ENCODE measurements around the gene COL6A3.

COL6A3 gene, protein sequence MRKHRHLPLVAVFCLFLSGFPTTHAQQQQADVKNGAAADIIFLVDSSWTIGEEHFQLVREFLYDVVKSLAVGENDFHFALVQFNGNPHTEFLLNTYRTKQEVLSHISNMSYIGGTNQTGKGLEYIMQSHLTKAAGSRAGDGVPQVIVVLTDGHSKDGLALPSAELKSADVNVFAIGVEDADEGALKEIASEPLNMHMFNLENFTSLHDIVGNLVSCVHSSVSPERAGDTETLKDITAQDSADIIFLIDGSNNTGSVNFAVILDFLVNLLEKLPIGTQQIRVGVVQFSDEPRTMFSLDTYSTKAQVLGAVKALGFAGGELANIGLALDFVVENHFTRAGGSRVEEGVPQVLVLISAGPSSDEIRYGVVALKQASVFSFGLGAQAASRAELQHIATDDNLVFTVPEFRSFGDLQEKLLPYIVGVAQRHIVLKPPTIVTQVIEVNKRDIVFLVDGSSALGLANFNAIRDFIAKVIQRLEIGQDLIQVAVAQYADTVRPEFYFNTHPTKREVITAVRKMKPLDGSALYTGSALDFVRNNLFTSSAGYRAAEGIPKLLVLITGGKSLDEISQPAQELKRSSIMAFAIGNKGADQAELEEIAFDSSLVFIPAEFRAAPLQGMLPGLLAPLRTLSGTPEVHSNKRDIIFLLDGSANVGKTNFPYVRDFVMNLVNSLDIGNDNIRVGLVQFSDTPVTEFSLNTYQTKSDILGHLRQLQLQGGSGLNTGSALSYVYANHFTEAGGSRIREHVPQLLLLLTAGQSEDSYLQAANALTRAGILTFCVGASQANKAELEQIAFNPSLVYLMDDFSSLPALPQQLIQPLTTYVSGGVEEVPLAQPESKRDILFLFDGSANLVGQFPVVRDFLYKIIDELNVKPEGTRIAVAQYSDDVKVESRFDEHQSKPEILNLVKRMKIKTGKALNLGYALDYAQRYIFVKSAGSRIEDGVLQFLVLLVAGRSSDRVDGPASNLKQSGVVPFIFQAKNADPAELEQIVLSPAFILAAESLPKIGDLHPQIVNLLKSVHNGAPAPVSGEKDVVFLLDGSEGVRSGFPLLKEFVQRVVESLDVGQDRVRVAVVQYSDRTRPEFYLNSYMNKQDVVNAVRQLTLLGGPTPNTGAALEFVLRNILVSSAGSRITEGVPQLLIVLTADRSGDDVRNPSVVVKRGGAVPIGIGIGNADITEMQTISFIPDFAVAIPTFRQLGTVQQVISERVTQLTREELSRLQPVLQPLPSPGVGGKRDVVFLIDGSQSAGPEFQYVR (N-terminal part only)

DNA sequence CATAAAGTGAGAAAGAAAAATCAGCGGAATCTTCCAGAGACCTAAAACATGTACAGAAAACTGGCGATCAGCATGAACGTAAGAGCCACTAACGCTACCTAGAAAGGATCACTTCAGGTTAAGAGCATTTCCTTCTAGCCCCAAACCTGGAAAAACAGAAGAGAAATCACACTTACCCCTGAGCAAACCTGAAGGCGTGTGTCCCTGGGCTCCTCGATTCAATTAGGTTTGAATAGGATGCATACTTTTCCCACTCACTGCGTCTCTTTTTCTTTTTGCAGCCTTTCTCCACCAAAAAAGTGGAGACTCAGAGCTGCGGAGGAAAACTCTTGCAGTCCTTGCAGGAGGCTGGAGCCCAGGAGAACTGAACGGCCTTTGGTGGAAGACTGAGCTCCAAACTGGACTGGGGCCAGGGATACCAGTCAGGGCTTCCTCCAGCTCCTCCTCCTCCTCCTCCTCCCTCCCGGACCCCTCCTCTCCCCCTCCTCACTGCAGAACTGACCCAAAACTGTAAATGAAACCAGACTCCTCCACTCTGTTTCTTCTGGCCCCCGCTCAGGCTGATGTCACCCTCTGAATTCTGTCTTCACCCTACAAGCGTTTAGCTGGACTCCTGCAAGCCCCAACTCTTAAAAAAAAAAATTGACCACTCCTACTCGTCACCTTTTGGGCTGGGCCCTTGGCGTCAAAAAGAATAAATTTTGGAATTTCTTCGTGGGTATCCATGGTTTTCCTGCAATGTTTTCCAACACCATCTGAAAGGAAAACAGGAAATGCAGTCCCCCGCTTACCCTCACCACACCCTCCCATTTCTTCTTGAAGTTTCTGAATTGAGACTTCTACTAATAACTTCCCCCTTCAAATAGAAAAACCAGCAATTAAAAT is at the start of gene COL6A3:
COL6A3 (minus strand) TSS at position 388 of the 885 bp plus-strand sequence. CDS start 17,347 bp downstream, outside the sequence.
- DNase-seq (ENCODE audit: low read depth) = no peak

DNA sequence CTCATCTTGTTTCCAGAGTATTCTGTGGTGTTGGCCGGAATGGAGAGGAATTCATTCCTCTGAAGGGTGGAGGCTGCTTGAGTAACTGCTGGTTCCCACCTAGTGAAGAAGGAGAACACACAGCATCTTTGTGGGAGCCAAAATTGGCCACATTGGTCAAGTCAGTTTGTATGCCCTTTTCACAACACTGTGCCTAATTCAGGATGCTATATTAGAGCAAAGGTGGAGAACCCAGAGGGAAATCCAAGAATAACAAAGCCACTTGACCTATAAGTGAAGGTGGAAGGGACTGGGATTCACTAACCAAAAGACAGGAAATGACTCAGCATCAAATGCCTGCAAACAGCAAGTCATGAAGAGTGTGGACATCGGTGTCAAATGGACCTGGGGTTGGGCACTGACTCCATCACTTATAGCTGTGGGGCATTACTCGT is 45.8 kb upstream of the COL6A3 start:
- peak; percentile 79 for DNase-seq (ENCODE audit: low read depth)

DNA sequence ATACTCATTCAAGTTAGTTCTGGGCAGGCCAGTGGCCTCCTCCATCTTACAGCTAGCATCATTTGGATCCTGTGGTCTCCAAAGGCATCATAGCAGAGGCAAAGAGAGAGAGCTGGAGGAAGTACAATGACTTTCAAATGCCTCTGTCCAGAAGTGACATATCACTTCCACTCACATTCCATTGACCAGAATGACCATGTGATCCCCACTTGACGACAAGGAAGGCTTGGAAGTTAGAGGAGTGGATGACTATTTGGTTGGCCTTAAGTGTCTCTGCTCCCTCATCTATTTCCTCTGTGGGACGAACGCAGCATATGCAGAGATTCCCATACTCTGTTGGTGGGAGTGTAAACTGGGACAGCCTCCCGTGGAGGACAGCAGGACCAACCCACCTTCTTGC is 45.3 kb upstream of the COL6A3 start:
- no peak for DNase-seq (ENCODE audit: low read depth)

DNA sequence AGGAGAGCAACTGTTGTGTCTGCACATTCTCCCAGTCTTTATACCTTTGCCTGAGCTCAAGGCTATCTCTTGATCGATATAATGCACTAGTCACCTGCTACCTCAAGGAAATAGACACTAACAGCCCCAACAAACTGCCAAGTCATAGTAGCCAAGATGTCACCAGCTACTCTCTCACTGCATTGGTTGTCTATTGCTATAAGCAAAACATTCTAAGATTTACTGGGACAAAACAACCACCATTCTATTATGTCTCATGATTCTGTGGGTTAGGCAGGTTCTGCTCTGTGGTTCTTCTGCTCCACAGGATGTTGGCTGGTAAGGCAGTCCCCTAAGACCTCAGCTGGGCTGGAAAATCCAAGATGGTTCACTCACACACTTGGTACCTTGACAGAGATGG is 44.6 kb upstream of the COL6A3 start:
- no peak for DNase-seq (ENCODE audit: low read depth)

DNA sequence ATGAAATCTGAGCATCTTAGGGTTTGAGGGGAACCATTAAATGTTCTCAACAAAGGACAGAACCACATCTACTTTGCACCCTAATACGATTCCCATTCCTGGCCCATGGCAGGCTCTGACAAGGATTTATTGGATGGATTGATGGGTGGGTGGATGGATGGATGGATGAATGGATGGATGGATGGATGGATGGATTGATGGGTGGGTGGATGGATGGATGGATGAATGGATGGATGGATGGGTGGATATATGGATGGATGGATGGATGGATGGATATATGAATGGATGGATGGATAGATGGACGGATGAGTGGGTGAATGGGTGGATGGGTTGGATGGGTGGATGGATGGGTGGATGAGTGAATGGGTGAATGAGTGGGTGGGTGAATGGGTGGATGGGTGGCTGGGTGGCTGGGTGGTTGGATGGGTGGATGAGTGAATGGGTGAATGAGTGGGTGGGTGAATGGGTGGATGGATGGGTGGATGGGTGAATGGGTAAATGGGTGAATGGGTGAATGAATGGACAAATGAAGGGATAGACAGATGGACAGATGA is 43.5 kb upstream of the COL6A3 start:
- DNase-seq (ENCODE audit: low read depth) = no peak

DNA sequence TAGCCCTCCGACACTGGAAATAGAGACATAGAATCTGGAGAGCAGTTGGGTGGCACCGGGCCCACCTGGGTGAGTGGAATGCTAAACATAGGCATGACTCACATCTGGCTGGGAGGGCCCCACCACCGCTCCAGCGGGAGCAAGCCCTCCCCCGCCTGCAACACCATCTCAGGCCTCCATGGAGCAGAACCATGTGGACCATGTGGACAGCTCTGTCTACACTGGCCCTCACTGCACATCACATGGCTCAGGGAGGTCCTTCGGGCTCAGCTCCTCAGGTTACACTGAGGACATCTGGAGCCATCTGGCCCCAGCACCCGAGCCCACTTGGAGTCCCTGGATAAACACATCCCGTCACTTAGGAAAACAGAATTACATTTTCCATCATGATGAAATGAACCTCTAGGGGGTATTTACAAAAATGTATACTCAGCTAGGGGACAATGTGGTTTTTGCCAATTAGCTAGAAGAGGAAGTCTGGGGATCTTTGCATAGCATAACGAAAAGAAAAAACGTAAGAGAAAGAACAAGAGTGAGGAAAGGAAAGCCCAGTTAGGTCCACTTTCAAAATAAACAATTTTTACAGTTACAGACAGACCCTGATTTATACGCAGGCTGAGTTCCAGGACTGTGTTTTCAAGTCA is 42.4 kb upstream of the COL6A3 start:
- DNase-seq (ENCODE audit: low read depth) = no peak

DNA sequence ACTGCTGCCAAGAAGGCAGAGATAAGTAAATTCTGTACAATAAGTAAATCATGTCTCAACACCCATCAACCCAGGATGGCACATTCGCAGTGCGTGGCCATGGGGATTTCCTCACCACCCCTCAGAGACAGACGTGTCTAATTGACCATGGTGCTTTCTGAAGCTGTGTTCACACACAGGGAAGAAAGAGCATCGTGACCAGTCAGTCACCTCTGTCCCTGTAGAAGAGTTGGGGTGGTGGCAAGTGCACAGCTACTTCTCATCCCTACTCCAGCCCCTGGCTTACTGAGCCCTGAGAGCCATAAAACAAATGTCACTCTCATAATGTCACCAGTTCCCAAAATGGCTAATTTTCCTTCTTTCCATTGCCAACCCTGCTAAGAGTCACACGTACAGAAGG is 41.8 kb upstream of the COL6A3 start:
- no peak for DNase-seq (ENCODE audit: low read depth)

DNA sequence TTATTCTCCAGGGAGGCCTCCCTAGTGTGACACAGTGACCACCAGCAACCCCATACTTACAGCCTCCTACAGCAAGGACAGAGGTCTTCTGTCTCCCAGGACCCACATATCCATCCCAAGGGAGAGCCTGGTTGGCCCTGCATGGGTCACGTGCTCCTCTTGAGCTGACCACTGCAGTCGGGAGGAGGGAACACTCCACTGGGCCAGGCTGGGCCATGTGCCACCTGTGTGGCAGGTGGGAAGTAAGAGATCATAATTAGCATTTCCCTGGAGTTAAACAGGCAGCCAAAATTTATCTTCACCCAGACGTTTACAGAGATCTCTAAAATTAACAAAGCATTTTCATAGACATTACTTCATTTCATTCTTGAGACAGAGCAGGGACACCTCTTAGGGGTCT is 39.7 kb upstream of the COL6A3 start:
- no peak for DNase-seq (ENCODE audit: low read depth)

DNA sequence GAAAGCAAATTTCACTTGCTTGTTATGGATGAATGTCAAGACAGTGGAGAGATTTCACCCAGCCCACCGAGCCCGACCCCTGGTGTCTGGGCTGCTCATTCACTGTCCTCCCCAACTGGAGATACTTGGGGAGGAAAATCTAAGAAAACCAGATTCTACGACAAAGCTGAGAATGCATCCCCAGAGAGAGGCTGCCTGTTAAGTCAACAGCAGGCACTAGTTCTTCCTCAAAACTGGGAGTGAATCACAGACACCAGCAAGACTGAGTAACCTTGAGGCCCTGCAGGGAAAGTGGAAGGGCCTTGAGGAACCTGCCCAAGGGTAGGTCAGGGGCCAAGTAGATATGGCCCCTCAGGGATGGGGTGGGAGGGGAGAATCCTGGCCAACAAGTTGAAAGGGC is 38.9 kb upstream of the COL6A3 start:
- DNase-seq (ENCODE audit: low read depth) = no peak

DNA sequence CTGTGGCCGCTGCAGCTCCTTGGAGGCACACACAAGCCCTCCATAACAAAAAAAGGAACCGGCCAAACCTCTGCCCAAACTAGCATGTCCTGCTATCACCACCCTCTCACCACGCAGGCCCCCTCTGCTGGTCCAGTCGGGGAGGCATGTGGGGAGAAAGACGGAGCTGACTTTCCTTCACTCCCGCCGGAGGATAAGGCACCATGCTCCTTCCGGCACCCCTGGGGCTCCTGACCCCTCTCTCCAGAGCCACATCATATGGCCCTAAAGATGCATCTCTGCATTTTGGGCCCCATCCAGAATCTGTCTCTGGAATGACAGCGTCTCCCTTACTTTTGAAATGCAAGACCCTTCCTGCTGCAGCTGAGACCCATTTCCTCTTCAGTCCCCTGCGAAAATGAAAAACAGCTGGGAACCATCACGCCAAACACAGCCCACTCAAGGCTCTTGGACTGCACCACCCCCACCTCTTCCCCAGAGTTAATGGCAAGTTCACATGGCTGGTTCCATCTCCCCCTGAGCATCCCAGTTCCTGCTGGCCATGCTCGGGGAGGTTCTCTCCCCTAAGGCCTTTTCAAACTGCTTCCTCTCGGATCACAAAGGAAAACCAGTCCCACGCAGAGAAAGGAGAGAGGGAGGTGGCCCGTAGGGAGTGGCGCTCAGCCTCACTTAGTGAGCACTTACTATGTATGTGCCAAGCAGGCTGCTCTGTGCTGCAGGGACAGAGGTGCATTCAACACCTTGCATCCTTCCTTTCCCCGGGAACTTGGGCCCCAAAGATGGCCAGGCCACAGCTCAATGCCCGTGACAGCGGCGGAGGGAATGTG is 37.9 kb upstream of the COL6A3 start:
- no peak for DNase-seq (ENCODE audit: low read depth)

DNA sequence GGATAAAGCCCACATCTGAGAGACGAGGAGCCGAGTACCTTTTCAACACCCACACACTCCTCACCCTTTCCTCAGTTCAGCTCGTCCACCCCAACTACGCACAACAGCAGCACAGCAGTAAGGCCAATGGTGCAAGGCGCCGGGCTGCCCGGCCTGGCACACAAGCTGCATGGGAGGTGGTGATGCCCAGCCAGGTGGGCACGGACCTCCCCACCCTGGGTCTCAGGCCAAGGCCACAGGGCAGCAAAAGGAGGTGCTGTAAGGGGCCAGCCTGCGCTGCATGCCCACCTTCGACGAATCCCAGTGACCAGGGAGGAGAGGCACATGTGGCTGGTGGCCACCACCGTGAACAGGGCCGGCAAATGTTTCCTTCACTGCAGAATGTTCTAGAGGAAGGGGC is 36.6 kb upstream of the COL6A3 start:
- no peak for DNase-seq (ENCODE audit: low read depth)

DNA sequence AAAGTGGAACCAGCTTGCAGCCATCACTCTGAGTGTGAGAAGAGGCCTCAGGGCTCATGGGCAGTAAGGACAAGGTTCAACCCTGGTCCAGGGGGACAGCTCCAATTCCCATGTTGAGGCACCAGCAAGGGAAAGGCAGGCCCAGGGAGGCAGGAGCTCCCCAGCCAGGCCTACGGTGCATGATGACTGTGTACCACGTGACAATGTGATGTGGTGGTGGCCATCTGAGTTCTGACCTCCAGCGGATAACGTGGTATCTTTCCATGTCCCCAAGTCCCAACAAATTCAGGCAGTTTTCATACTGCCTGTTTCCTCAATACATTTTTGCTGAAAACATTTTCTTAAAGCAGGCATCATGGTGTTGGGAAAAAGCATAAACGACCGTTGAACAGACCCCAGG is 36.1 kb upstream of the COL6A3 start:
- no peak for DNase-seq (ENCODE audit: low read depth)

DNA sequence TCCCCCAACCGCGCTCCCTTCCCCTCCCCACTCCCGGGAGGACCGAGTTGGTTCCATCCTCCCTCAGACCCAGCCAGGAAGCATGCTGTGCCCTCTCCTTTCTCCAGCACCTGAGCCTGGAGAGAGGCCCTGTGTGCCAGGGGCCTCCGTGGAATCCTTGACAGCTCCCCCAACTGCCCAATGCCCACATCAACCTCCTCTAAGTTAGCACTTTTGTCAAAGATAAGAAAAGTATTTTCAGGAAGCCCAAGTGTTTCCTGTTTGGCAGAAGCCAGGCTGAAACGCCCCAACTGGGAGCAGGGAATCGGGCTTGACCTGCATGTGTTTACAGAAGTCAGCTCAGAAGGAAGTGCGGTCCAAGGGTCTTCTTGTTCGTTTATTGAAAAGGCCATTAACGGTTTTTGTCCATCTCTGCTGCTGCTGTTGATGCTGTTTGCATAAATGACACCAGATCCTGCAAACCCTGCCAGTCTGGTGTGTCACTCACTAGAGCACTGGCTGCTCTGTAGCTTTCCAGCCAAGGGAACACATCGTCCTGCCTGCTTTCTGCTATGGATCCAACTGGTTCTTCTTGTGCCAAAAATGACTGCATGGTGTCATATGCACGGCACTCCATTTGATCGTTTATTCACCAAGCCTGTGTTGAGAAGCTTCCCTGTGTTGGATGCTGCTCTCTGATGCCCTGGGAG is 35.4 kb upstream of the COL6A3 start:
- DNase-seq (ENCODE audit: low read depth) = no peak

DNA sequence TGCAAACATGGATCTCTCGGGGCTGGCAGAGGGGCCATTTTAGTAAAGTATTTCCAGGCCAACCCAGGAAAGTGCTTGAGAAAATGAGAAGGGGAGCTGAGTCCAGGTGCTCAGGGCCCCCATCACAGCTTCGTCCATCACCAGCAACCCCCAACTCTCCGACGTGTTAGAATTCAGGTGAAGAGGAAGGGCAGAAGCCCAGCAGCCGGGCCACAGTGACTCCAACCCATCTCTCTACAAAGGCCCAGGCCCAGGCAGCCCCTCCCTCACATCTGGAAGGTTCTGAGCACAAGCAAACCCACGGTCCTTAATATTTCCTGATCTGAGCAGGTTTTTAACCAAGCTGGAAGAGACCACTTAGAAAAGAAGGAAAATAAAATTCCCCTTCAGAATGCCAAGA is 34.7 kb upstream of the COL6A3 start:
- no peak for DNase-seq (ENCODE audit: low read depth)

DNA sequence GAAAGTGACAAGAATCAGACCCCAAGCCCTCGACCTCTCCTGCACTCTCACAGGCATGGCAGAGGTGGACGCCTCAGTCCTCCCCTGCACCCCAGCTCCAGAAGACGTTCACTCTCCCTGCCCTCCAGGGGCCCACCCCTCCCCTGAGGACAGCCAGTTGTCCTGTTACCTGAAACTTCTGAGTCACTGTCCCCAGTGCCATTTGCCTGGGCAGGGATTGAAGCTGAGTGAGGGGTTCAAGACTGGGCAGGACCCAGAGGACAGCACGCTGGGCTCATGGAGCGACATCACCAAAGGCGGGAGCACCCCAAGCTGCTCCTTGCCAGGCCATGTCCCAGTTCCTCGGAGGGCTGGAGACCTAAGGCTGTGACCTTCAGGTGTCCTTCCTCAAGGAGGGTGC is 34.2 kb upstream of the COL6A3 start:
- no peak for DNase-seq (ENCODE audit: low read depth)

DNA sequence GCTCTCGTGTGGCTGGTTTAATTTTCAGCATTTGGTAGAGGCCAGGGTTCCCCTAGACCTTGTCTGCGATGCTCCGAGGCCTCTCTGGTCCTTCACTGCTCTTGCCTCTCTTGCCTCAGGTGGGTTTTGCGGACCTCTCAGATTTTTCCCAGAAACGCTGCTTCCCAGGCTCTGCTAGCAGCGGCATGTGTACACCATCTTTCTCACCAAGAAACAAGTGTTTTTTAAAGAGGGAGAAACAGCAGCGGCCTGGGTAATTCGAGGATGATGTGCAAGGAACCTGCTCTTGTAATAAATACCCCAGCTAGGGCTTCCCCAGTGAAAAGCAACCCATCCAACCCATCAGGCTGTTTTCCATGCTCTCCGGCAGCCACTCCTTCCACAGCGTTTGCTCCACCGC is 33.5 kb upstream of the COL6A3 start:
- no peak for DNase-seq (ENCODE audit: low read depth)

DNA sequence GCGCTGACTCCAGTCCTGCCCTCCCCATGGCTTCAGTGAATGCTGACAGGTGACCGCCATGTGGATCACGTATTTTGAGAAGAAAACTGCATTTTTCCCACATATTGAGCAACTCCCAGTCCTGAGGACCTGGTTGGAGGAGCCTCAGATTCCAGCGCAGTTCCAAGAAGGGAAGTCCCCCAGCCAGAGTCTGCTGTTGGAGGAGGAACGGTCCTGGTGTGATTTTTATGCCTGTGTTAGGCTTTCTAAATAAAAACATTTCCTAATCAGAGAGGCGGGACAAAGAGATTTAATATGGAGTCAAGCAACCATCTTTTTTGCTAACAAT is 32.3 kb upstream of the COL6A3 start:
- DNase-seq (ENCODE audit: low read depth) = no peak

DNA sequence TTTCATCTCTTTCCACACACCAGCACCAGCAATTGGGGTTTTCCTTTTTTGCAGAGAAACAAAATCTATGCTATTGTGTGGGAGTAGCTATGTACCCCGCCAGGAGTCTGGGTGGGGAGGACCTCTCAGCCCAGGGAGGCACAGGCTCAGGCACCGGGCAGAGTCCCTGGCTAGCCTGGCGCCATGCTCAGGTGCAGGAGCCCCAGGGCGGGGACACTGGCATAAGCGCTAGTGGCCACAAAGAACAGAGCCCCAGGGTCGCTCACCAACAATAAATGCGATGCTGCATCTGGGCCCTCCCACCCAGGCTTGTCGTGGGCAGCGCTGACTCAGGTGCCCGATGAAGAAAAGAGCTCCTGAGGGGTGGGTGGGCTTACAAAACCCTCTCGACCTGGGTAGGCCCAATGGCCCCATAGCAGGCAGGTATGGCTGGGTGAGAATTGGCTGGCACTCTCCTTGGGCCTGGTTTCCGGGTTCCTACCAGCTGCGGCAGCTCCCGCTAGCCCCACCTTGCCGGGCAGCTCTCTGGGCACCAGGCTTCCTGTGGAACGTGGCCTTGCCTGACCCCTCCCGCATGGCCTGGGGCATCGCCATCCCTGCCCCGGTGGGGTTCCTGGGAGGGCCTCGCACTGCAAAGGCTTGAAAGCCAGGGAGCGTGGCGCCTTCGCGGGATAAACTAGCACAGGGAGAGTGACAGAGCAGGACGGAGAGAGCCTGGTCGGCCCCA is 31.8 kb upstream of the COL6A3 start:
- no peak for DNase-seq (ENCODE audit: low read depth)

DNA sequence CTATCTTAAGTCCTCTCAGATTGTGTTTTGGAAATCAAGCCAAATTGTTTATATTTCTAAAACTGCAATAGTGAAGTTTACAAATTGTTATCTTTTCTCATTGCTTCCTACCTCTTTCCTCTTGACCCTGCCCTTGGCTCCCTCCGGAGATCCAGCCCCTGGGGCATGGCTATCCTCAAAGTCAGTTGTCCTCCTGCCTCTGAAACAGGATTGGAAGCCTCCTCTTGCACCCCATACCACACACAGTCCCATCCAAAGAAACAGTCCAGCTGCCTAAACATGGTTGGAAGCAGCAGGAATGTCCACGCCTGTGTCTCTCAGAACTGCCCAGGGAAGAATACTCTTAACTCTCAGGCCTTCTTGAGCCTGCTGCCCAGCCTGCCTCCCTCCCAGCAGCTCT is 30.1 kb upstream of the COL6A3 start:
- DNase-seq (ENCODE audit: low read depth) = no peak

All from HS-5 (cell line).